PC-9 (cell line): Measurements from ENCODE around the gene TRIM7.

ENCODE experiments used
- CTCF ChIP-seq: fragments of 200-600 bp; sonication (generic); conservative IDR thresholded peaks from 2 replicates; pipeline ENCODE4 v1.6.1; 2017; ENCODE audit warnings: mixed run types, antibody characterized with exemption, mild to moderate bottlenecking, moderate library complexity
- EZH2 ChIP-seq: fragments of 200-600 bp; sonication (generic); IDR thresholded peaks from 2 replicates; pipeline ENCODE4 v1.8.0; 2017; ENCODE audit warnings: antibody characterized with exemption, low read depth

- TF ChIP-seq CTCF = no peak
- no peak for TF ChIP-seq EZH2
Measured at GRCh38 chr5:181239062-181239663, 34.2 kb upstream of the TRIM7 start.
